HG03469 (cell line): ENCODE data around the gene TMEM176A.
"Not testable (repeated sequence)": the region's sequence is repeated elsewhere in the genome, so short reads cannot be mapped to it uniquely, and the experiment has no call there.

Source experiments
- ATAC-seq: cut with Tn5 transposase; IDR thresholded peaks from one replicate; pipeline ENCODE4 v1.9.1; 2021; ENCODE audit warnings: mild to moderate bottlenecking, moderate library complexity, moderate number of reproducible peaks; ENCODE audit not compliant: unreplicated experiment

The TMEM176A gene, protein sequence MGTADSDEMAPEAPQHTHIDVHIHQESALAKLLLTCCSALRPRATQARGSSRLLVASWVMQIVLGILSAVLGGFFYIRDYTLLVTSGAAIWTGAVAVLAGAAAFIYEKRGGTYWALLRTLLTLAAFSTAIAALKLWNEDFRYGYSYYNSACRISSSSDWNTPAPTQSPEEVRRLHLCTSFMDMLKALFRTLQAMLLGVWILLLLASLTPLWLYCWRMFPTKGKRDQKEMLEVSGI

DNA sequence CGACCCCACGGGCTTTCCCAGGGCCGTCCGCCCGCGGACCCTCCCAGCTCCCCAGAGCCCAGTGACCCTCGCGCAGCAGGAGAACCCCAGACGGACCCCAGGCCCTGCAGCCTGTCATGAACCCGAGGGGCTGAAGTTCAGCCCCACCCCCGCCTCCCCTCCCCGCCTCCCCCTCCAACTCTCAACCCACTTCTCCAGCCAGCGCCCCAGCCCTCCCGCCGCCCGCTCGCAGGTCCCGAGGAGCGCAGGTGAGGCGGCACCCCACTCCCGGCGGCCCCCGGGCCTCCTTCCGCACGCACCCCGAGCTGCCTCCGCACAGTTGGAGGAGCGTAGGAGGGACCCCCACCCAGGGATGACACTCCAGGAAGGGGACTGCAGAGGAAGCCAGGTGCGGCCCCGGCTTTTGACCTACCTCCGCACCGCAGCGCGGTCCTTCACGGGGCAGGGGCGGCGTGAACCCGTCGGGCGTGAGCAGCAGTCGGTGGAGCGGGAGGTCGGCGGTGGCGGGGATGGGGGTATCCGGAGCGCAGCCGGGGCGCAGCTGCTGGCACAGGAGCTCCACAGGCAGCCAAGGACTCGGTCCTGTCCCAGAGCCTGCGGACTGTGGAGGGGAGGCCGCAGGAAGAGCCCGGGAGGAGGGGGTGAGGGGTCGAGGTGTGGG, at the start of gene TMEM176A:
Gene TMEM176A, plus strand, starts transcription at position 189 of the 661 bp plus-strand sequence. CDS start 782 bp downstream, outside the sequence.
- no peak for ATAC-seq

DNA sequence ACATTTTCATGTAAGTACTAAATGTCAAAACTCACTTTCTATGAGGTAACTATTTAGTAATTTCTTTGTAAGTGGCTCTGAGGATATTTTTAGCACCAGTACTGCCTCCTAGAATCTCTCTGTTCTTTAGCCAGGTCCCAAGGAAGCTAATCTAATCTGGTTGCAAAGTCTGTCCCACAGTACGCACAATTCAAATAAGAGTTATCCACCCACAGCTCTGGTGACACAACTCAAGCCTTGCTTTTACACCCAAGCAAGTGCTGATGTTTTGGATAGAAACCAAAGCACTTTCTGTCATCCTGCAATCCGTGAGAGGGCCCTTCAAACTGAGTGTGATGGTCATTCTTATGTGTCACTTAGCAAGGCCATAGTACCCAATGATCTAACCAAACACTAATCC, 48.9 kb upstream of the TMEM176A start:
- no peak for ATAC-seq

DNA sequence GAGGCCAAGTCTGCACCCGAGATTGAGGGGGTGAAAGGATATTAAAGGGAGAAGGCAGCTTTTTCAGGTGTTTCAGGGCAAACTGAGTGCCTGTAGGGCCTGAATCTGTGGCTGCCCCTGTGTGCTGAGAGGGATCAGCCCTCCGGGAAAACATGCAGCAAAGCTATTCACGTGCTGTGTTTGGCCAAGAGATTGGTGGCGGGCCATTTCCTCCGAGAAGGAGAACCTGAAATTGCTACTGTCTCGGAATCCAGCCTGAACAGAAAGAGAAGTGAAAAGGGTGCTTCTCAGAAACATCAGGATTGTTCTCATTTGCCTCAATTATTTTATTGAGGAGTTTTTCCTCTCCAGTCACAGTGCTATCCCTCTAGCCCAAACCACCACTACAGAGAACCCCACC, 47.3 kb upstream of the TMEM176A start:
- no peak for ATAC-seq

DNA sequence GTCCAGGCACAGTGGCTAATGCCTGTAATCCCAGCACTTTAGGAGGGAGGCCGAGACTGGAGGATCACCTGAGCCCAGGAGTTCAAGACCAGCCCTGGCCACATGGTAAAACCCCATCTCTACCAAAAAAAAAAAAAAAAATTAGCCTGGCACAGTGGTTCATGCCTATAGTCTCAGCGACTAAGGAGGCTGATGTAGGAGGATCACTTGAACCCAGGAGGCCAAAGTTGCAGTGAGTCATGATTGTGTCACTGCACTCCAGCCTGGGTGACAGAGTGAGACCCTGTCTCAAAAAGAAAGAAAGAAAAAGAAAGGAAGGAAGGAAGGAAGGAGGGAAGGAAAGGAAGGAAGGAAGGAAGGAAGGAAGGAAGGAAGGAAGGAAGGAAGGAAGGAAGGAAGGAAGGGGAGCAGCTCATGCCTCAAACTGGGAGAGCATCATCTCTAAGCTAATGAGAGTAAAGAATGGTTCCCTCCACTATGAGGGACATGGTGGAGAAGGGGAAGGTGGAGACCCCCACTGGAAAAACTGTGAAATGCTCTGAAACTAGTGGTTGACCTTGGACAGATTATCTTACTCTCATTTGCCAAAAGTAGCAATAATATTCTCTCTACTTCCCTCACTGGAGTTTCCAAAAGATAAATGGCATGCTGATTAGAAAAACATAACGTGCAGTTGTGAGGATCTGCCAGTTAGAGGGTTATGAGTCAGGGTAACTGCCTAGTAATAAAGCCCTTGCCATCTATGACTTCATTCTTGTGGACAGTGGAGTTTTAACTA, 46.6 kb upstream of the TMEM176A start:
- ATAC-seq = no peak

DNA sequence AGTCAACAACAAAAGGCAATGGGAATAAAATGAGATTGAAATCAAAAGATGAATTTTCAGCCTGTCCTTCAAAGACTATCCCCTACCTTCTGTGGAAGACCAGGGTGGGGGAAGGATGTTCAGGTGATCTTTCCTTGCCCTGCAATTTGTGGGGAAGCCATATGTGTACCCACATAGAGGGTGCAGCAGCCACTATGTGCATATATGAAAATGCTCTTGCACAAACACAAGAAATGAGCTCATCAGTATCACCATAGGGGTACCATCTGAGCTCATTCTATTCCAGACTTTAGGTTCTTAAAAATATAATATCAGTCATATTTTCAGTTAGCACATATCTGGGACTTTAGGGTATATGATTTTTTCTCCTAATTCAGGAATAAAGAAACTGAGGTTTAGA, 45.6 kb upstream of the TMEM176A start:
- ATAC-seq = no peak

DNA sequence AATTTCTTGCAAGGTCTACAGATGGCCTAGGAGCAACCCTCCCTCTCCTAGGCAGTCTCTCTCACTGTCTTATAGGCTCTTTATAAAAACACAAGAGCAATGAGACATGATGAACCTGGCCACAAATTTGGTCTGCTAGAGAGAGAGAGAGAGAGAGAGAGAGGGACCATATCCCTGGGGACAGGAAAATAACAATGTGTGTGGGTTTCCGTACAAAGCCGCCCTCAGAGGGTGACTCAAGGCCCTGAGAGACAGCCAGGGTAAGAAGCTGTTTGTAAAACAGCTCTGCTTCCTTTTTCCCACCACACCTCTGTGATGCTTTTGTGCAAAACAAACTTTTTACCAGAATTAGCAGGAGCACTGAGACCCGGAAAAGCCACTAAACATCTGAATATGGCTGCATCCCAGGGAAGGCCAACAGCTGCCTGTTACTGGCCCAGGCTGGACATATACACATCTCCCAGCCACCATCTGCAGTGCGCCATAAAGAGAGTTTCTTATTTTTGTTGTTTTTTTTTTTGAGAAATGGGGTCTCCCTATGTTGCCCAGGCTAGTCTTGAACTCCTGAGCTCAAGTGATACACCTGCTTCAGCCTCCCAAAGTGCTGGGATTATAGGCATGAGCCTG, 45.0 kb upstream of the TMEM176A start:
- no peak for ATAC-seq

DNA sequence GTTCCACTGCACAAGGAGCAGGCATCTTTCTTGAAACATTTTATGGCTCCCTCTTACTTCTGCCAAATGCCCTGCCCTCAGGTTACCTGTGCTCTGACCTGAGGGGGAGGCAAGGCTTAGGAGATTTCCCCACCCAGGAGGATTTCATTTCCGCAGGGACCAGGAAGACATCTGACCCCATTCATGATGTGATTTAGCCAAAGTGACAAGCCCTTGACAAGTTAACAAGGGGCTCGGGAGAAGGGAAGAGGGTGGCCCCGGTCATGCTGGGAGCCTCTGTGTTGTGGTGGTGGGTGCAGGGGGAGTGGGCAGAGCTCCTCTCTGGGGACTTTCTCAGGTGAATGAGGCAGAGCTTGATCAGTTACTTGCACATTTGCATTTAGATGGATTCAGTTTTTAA, 44.4 kb upstream of the TMEM176A start:
- ATAC-seq = no peak

DNA sequence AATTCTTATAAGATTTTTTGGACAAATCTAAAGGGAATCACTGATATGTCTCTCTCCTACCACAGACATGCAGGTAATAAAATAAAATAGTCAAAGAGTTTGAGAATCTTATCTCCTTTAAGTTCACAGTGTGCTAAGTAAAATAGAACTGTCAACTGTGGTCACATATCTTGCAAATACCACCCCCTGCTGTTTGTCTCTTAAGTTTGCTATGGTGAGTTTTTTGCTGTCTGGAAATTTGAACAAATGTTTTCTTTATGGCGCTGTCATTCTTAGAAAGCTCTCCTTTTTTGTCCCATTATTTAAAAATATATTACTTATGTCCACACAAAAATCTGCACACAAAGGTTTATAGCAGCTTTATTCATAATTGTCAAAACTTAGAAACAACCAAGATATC, 43.7 kb upstream of the TMEM176A start:
- ATAC-seq = no peak

DNA sequence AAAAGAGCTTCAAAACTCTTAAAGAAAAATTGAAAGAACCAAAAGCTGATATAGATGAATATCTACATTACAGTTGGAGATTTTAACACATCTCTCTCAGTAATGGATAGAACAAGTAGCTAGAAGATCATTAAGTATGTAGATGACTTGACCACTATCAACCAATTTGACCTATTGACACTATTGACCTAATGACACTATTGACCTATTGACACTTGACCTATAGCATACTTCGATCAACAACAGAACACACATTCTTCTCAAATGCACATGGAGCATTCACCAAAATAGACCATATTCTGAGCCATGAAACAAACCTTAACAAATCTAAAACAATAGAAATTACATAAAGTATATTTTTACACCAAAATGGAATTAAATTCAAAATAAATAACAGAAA, 41.1 kb upstream of the TMEM176A start:
- ATAC-seq = no peak

DNA sequence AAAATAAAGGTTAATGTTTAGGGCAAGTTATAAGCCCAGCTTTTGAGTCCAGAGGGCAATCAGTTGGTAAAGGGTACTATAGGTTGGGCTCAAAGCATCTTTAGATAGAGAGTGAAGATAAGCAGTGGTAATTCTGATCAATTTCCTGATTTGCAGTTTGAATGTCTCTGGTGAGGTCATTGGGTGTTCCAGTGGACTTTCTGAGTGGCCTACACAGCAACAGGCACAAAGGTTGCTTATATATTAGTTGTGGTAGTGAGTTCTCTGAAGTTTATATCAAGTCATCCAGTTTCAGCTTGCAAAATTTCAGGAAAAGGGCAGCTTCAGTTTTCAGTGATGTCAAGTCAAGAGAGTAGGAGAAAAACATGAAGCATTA, 34.2 kb upstream of the TMEM176A start:
- ATAC-seq = no peak

DNA sequence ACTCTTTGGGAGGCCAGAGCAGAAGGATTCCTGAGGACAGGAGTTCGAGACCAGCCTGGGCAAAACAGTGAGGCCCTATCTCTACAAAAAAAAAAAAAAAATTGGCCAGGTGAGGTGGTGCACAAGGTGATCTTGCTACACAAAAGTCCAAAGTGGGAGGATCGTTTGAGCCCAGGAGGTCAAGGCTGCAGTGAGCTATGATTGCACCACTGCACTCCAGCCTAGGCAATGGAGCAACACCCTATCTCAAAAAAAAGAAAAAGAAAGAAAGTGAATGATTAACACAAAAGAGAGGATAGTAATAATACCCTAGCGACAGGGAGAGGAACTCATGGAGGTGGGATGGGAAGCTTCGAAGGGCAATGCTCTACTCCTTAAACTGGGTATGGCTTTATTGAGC, 30.8 kb upstream of the TMEM176A start:
- no peak for ATAC-seq

DNA sequence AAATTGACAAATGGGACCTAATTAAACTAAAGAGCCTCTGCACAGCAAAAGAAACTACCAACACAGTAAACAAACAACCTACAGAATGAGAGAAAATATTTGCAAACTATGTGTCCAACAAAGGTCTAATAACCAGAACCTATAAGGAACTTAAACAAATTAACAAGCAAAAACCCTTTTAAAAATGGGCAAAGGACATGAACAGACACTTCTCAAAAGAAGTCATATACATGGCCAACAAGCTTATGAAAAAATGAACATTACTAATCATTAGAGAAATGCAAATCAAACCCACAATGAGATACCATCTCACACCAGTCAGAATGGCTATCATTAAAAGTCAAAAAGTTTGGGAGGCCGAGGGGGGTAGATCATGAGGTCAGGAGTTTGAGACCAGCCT, 26.4 kb upstream of the TMEM176A start:
- not testable (repeated sequence) for ATAC-seq

DNA sequence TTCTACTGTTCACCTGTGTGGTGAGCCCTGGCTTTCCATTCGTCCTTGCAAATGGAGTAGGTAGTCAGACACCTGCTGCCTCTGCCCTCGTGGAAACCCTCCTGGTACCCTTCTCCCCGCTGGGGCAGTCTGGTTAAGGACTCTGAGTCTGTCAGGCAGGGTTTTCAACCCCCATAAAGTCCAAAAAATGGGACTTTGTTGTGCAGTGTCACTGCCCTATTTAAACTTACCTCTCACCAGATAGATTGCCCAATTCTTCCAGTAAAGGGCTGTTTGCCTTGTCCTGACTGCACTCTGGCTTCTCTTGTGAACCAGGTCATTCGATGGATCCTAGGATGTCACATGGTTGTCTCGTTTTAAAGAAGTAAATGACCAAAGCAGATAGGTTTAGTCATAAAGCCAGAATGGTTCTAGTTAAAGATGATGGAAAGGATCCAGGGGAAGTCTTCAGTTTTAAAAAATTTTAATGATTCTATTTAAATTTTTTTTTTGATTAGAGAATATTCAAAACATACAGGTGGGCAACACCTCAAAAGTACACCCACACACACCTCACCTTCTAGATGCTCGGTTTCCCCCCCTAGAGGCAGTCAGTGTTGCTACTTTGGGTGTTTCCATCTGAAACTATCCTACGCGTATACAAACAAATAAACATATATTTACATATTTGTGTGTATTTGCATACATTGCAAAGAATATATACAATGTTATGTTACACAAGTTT, 22.4 kb upstream of the TMEM176A start:
- ATAC-seq = no peak

DNA sequence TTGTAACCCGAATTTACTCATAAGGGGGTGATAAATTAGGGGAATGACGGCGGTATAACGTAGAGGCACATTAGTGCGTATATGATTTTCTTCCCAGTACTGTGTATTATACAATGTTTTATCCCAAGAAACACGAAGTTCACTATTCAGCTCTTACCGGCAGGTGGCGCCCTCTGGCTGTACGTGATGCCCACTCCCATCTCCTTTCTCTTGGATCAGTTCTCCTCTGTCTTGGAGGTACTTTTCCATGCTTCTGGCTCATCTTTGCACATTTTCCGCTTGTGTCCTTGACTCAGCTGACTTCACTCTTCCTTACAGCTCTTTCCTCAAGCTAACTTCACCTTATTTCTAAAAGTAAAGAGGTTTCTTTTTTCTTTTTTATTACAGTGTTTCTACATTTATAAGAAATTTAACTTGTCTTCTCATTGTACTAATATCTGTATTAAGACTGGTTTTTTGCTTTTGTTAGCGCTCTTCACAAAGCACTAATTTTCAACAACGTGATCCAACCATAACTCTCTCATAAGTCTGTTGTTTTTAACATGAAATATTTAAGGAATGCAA, 21.7 kb upstream of the TMEM176A start:
- no peak for ATAC-seq

DNA sequence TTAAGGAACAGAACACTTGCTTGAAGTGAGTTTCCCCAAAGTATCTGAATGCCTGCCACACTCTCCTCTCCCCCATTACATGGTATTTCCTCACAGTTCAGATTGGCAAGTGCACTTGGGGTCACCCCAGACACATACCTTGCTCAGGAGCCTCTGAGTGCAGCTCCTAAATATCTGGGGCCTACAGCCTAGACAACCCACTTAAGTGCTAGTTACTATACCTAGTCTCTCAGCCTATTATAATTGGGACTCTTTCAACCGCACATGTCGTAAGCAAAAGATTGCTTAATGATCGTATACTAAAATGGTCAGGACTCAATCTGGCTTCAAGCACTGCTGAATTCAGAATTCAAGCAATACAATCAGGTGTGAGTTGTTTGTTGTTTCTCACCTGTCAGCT, 20.3 kb upstream of the TMEM176A start:
- ATAC-seq = no peak

DNA sequence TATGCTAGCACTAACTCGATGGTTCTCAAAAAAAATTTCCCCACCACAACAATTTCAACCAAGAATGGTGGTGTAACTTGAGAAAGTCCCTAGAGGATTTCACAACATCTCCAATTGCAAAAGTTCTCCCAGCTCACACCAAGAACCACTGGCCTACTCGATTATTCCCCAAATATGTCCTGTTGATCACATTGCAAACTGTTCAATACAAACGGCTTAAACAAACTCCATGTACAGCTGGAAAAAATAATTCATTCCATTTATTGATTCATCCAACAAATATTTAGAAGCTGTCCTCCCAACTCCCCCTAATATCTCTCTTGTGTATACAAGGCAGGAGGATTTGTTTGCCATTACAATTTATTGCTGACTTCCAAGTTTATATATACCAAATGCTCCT, 19.5 kb upstream of the TMEM176A start:
- ATAC-seq = no peak

DNA sequence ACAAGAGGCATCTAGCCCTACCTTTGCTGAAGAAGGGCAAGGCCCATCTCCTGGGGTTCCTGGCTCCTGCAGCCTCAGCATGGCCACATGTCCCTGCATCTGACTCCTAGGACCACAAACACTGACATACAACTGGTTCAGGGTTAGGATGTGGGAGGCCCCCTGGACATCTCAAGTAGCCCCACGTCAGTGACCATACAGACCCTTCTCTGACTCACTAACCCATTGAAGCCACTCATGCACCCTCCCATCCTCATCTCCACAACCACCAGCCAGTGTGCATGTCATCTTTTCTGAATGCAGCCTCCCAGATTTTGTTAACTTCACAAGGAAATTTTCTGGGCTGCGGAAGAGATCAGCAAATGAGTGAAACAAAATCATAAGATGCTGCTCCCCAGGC, 18.6 kb upstream of the TMEM176A start:
- no peak for ATAC-seq

DNA sequence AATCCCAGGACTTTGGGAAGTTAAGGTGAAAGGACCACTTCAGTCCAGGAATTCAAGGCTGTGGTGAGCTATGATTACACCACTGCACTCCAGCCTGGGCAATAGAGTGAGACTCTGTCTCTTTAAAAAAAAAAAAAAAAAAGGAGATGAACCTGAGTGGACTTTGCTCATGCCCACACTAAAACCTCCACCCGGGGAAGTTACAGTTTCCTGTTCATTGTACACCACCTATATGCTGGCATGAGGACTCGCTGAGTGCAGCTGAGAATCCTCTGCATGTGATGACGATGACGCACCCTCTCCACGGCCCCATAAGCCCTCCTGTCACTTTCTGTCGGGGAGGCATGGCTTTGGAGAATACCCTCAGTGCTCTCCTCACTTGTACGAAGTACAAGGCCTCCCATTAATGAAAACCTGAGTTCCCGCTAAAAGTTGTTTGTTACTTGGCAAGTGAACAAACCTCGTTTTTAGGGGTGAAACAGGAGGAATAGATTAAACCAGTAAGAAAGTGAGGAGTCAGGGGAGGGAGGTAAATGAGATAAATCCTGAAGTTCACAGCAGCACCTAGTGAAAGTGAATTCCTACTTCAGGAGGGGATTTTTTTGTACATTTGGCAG, 16.3 kb upstream of the TMEM176A start:
- ATAC-seq = no peak

DNA sequence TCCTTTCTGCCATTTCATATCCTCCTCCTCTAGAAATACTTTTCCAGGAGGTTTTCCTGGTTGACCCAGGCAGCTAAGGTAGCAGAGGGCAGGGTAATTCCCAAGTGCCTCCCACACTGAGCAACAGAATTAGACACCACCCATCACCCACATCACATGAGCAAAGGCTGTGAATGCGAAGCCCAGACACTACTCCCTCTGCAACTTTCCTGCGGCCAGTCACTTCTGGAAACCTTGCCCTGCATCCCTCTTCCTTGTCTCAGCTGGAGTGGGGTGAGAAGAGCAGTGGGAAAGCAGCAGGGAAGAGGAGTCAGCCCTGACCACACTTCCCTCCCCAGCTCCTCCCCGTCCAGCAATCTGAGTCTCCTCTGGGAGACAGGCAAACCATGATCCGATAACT, 15.6 kb upstream of the TMEM176A start:
- ATAC-seq = no peak
